Brain microvascular endothelial cell (primary cell): ENCODE results near the gene ZRANB1.

ENCODE experiments used
- DNase-seq: peaks from one replicate; pipeline ENCODE4 v3.0.0-alpha.2; 2020
- H3K27ac ChIP-seq: fragments of 250-450 bp; sonication (Bioruptor Pico); 2 replicates; pipeline ENCODE4 v1.5.1; 2020; ENCODE audit warnings: mild to moderate bottlenecking, moderate library complexity
- H3K27me3 ChIP-seq: fragments of 250-450 bp; sonication (Bioruptor Pico); replicated peaks from 2 replicates; pipeline ENCODE4 v1.5.1; 2020; ENCODE audit warnings: mild to moderate bottlenecking
- H3K36me3 ChIP-seq: fragments of 250-450 bp; sonication (Bioruptor Pico); replicated peaks from 2 replicates; pipeline ENCODE4 v1.5.1; 2020; ENCODE audit warnings: mild to moderate bottlenecking
- H3K4me3 ChIP-seq: 2 replicates; pipeline ENCODE4 v1.5.1; 2011; ENCODE audit warnings: low read depth, mild to moderate bottlenecking, control low read depth, low read length, moderate library complexity
- CTCF ChIP-seq: IDR thresholded peaks from 2 replicates; pipeline ENCODE4 v1.5.1; 2011; ENCODE audit warnings: low read depth, mild to moderate bottlenecking, moderate library complexity, low read length, control low read depth, inconsistent platforms; ENCODE audit errors: missing control alignments
- in situ Hi-C: cut with HindIII; loops from 2 replicates; pipeline ENCODE4 v1.10.0; 2017; ENCODE audit warnings: low sequenced_read_pairs, low pct_ligation_motif_present

Gene ZRANB1

GRCh38 chr10:125014836-125015355 is 73.0 kb downstream of the ZRANB1 start:
- in situ Hi-C loops: no loop called here
- no peak overlapping the region for H3K27ac ChIP-seq
- no peak for DNase-seq
- no peaks in the 10 kb centered on the region for H3K27me3 ChIP-seq
- TF ChIP-seq CTCF: no peak
- H3K36me3 ChIP-seq: peaks cover 3% of the 10 kb centered on the region
- H3K4me3 ChIP-seq: no peak overlapping the region

- in situ Hi-C loops: no loop called here
- Histone ChIP-seq H3K36me3 (peaks cover 3% of the 10 kb centered on the region), H3K27ac (no peak overlapping the region), H3K27me3 (no peaks in the 10 kb centered on the region), H3K4me3 (no peak overlapping the region)
- DNase-seq: no peak
- TF ChIP-seq CTCF: no peak
Observed at GRCh38 chr10:125015356-125015944, 73.5 kb downstream of the ZRANB1 start.

- DNase-seq: no peak
- Histone ChIP-seq H3K4me3 (no peak overlapping the region), H3K36me3 (peaks cover 3% of the 10 kb centered on the region), H3K27me3 (no peaks in the 10 kb centered on the region), H3K27ac (no peak overlapping the region)
- in situ Hi-C loops: no loop called here
- no peak for TF ChIP-seq CTCF
Observed at GRCh38 chr10:125016123-125016522, 74.2 kb downstream of the ZRANB1 start.

- H3K36me3 ChIP-seq: peaks cover 3% of the 10 kb centered on the region
- no peak for DNase-seq
- in situ Hi-C loops: no loop called here
Observed at GRCh38 chr10:125016611-125017202, 74.8 kb downstream of the ZRANB1 start.

GRCh38 chr10:125017547-125018298 is 75.8 kb downstream of the ZRANB1 start:
- Histone ChIP-seq H3K36me3 (no peaks in the 10 kb centered on the region), H3K27me3 (no peaks in the 10 kb centered on the region), H3K27ac (no peak overlapping the region), H3K4me3 (no peak overlapping the region)
- DNase-seq: no peak
- in situ Hi-C loops: no loop called here
- no peak for TF ChIP-seq CTCF

More at GRCh38 chr10:125016611-125017202, 74.8 kb downstream of the ZRANB1 start:
- Histone ChIP-seq H3K27me3 (no peaks in the 10 kb centered on the region), H3K4me3 (no peak overlapping the region), H3K27ac (no peak overlapping the region)
- no peak for TF ChIP-seq CTCF
